Epithelial cell of esophagus (primary cell): ENCODE results near the gene GALNT17.

ENCODE experiments used
- DNase-seq: peaks from one replicate; pipeline ENCODE4 v3.0.0; 2010; ENCODE audit warnings: low read depth
- H3K4me3 ChIP-seq: 2 replicates; pipeline ENCODE4 v1.5.1; 2011; ENCODE audit warnings: mild to moderate bottlenecking, low read length, control low read depth
- CTCF ChIP-seq: IDR thresholded peaks from 2 replicates; pipeline ENCODE4 v1.5.1; 2011; ENCODE audit warnings: low read depth, mild to moderate bottlenecking, low read length, control low read depth, inconsistent platforms; ENCODE audit not compliant: insufficient read depth; ENCODE audit errors: missing control alignments

The GALNT17 gene

GRCh38 chr7:71473366-71473967 is 341.5 kb downstream of the GALNT17 start:
- no peak overlapping the region for H3K4me3 ChIP-seq
- DNase-seq, result no peak
- TF ChIP-seq CTCF, result no peak

- no peak for TF ChIP-seq CTCF
- H3K4me3 ChIP-seq, result no peak overlapping the region
- no peak for DNase-seq
Observed at GRCh38 chr7:71477441-71477840, 345.5 kb downstream of the GALNT17 start.

GRCh38 chr7:71479231-71479630 is 347.3 kb downstream of the GALNT17 start:
- no peak for TF ChIP-seq CTCF
- H3K4me3 ChIP-seq, result no peak overlapping the region
- no peak for DNase-seq

GRCh38 chr7:71480791-71481190 is 348.8 kb downstream of the GALNT17 start:
- no peak for TF ChIP-seq CTCF
- no peak for DNase-seq
- no peak overlapping the region for H3K4me3 ChIP-seq

- H3K4me3 ChIP-seq, result no peak overlapping the region
- no peak for TF ChIP-seq CTCF
- DNase-seq, result no peak
Observed at GRCh38 chr7:71482284-71482683, 350.3 kb downstream of the GALNT17 start.

GRCh38 chr7:71484380-71484779 is 352.4 kb downstream of the GALNT17 start:
- DNase-seq, result no peak
- TF ChIP-seq CTCF, result no peak
- no peak overlapping the region for H3K4me3 ChIP-seq

- no peak for DNase-seq
- TF ChIP-seq CTCF, result no peak
- no peak overlapping the region for H3K4me3 ChIP-seq
Observed at GRCh38 chr7:71485586-71485985, 353.6 kb downstream of the GALNT17 start.
